Thymus (tissue), 11 donors: ENCODE results near the gene PRR19. TPM values are rescaled to one million over a fixed set of nuclear protein-coding genes. Genes with fewer than 3 reads are reported as not detected.

ENCODE experiments used
- DNase-seq, 9 donors: peaks; one replicate each; pipeline ENCODE4 v3.0.0-alpha.2; 2013; ENCODE audit warnings: low spot score in 9 of 9, low read depth in 6 of 9, missing footprints in 1 of 9
- H3K27ac ChIP-seq, 2 donors: one replicate each; pipeline ENCODE4 v1.5.1; 2013; ENCODE audit warnings: control low read depth in 1 of 2, low read depth in 1 of 2, low read length in 1 of 2, mild to moderate bottlenecking in 1 of 2, moderate library complexity in 1 of 2
- H3K27me3 ChIP-seq, 2 donors: one replicate each; pipeline ENCODE4 v1.5.1; 2013; ENCODE audit warnings: low read length in 1 of 2; ENCODE audit not compliant: control insufficient read depth in 2 of 2, insufficient read depth in 1 of 2
- H3K36me3 ChIP-seq, 2 donors: one replicate each; pipeline ENCODE4 v1.5.1; 2013; ENCODE audit warnings: low read length in 1 of 2, mild to moderate bottlenecking in 1 of 2, moderate library complexity in 1 of 2; ENCODE audit not compliant: control insufficient read depth in 2 of 2, insufficient read depth in 2 of 2
- H3K4me1 ChIP-seq, 2 donors: one replicate each; pipeline ENCODE4 v1.5.1; 2013; ENCODE audit warnings: low read length in 2 of 2; ENCODE audit not compliant: control insufficient read depth in 2 of 2, insufficient read depth in 2 of 2
- H3K4me3 ChIP-seq, 2 donors: one replicate each; pipeline ENCODE4 v1.5.1; 2013; ENCODE audit warnings: low read length in 2 of 2, control low read depth in 1 of 2, mild to moderate bottlenecking in 1 of 2
- H3K9me3 ChIP-seq, 2 donors: one replicate each; pipeline ENCODE4 v1.5.1; 2013; ENCODE audit warnings: low read length in 1 of 2, mild to moderate bottlenecking in 1 of 2; ENCODE audit not compliant: control insufficient read depth in 2 of 2, insufficient read depth in 1 of 2
- WGBS: extraction: QIAGEN DNeasy Blood & Tissue Kit; methylation state at CpG from one replicate; pipeline ENCODE4 v1.1.7; 2013; 5-methylcytosine and 5-hydroxymethylcytosine counted together
- polyA plus RNA-seq: library from polyadenylated mRNA; stranded (reverse); fragments of 200-250 nt; gene quantifications from one replicate; pipeline ENCODE4 v1.2.3, GENCODE V29; 2013
- total RNA-seq: library from RNA; stranded (reverse); fragments of 120-200 nt; gene quantifications from one replicate; pipeline ENCODE4 v1.2.4, GENCODE V29; 2013
- donor health status: healthy.

The PRR19 gene
- total and polyA plus RNA-seq, 2 donors, result 0.42 to 0.78 TPM

GRCh38 chr19:42355896-42356295 is 54.0 kb downstream of the PRR19 start:
- Histone ChIP-seq H3K4me1 (no peaks in the 10 kb centered on the region), H3K36me3 (peaks cover 0 to 16% of the 10 kb centered on the region in 2 donors), H3K27me3 (no peaks in the 10 kb centered on the region), H3K27ac (no peak overlapping the region), H3K9me3 (no peaks in the 10 kb centered on the region), H3K4me3 (no peak overlapping the region)
- no peak for DNase-seq
- 98% methylated on average over 12 of the region's 12 CpGs for WGBS

GRCh38 chr19:42356686-42357085 is 54.8 kb downstream of the PRR19 start:
- H3K36me3 ChIP-seq, result peaks cover 0 to 12% of the 10 kb centered on the region in 2 donors
- WGBS, result 98% methylated on average over 15 of the region's 15 CpGs
- DNase-seq, result no peak

GRCh38 chr19:42357290-42357689 is 55.4 kb downstream of the PRR19 start:
- H3K9me3 ChIP-seq, result no peaks in the 10 kb centered on the region
- no peak overlapping the region for H3K4me3 ChIP-seq
- no peaks in the 10 kb centered on the region for H3K4me1 ChIP-seq
- DNase-seq, result no peak
- no peaks in the 10 kb centered on the region for H3K27me3 ChIP-seq
- no peak overlapping the region for H3K27ac ChIP-seq
- peaks cover 0 to 9% of the 10 kb centered on the region in 2 donors for H3K36me3 ChIP-seq
- WGBS, result 96% methylated on average over 12 of the region's 12 CpGs

More at GRCh38 chr19:42356686-42357085, 54.8 kb downstream of the PRR19 start:
- Histone ChIP-seq H3K27me3 (no peaks in the 10 kb centered on the region), H3K27ac (no peak overlapping the region), H3K4me1 (no peaks in the 10 kb centered on the region), H3K9me3 (no peaks in the 10 kb centered on the region), H3K4me3 (no peak overlapping the region)

Other genes starting within 250 kb of the PRR19 start
- gene GRIK5, start 231.9 kb upstream of the PRR19 start, total RNA-seq, result 0.33 TPM
- gene GRIK5, start 231.9 kb upstream of the PRR19 start, polyA plus RNA-seq, result 1.7 TPM
- gene ZNF574, start 226.0 kb upstream of the PRR19 start, total RNA-seq, result 6.0 TPM
- gene ZNF574, start 226.0 kb upstream of the PRR19 start, polyA plus RNA-seq, result 5.7 TPM
- gene POU2F2, start 169.7 kb upstream of the PRR19 start, total RNA-seq, result 1.5 TPM
- gene POU2F2, start 169.7 kb upstream of the PRR19 start, polyA plus RNA-seq, result 7.7 TPM
- 30.1 TPM for gene DEDD2, start 84.5 kb upstream of the PRR19 start, total RNA-seq
- 36.9 TPM for gene DEDD2, start 84.5 kb upstream of the PRR19 start, polyA plus RNA-seq
- gene ZNF526, start 81.8 kb upstream of the PRR19 start, total RNA-seq, result 4.1 TPM
- 3.6 TPM for gene ZNF526, start 81.8 kb upstream of the PRR19 start, polyA plus RNA-seq
- gene GSK3A, start 59.5 kb upstream of the PRR19 start, total RNA-seq, result 12.7 TPM
- gene GSK3A, start 59.5 kb upstream of the PRR19 start, polyA plus RNA-seq, result 31.4 TPM
- 12.1 TPM for gene ERF, start 47.0 kb upstream of the PRR19 start, total RNA-seq
- 53.7 TPM for gene ERF, start 47.0 kb upstream of the PRR19 start, polyA plus RNA-seq
- gene CIC, start 32.9 kb upstream of the PRR19 start, total RNA-seq, result 8.3 TPM
- gene CIC, start 32.9 kb upstream of the PRR19 start, polyA plus RNA-seq, result 52.2 TPM
- gene PAFAH1B3, start 492 bp downstream of the PRR19 start, total RNA-seq, result 61.8 TPM
- gene PAFAH1B3, start 492 bp downstream of the PRR19 start, polyA plus RNA-seq, result 25.6 TPM
- gene TMEM145, start 11.2 kb downstream of the PRR19 start, total RNA-seq, result not detected
- 0.78 TPM for gene TMEM145, start 11.2 kb downstream of the PRR19 start, polyA plus RNA-seq
- gene MEGF8, start 23.5 kb downstream of the PRR19 start, total RNA-seq, result 2.7 TPM
- gene MEGF8, start 23.5 kb downstream of the PRR19 start, polyA plus RNA-seq, result 5.5 TPM
- gene CNFN, start 88.2 kb downstream of the PRR19 start, total RNA-seq, result 0.85 TPM
- 32.7 TPM for gene CNFN, start 88.2 kb downstream of the PRR19 start, polyA plus RNA-seq
- 6.8 TPM for gene LIPE, start 125.3 kb downstream of the PRR19 start, total RNA-seq
- 12.9 TPM for gene LIPE, start 125.3 kb downstream of the PRR19 start, polyA plus RNA-seq
- gene CXCL17, start 140.8 kb downstream of the PRR19 start, total RNA-seq, result 0.14 TPM
- gene CXCL17, start 140.8 kb downstream of the PRR19 start, polyA plus RNA-seq, result 8.4 TPM
- gene CEACAM1, start 226.3 kb downstream of the PRR19 start, total RNA-seq, result 1.3 TPM
- 2.0 TPM for gene CEACAM1, start 226.3 kb downstream of the PRR19 start, polyA plus RNA-seq